HG02970 (cell line): Measurements from ENCODE around the gene CYP19A1.

Experiments
- ATAC-seq: cut with Tn5 transposase; IDR thresholded peaks from one replicate; pipeline ENCODE4 v1.9.1; 2021; ENCODE audit warnings: mild to moderate bottlenecking, moderate library complexity, moderate number of reproducible peaks; ENCODE audit not compliant: unreplicated experiment, low FRiP score

The CYP19A1 gene

DNA sequence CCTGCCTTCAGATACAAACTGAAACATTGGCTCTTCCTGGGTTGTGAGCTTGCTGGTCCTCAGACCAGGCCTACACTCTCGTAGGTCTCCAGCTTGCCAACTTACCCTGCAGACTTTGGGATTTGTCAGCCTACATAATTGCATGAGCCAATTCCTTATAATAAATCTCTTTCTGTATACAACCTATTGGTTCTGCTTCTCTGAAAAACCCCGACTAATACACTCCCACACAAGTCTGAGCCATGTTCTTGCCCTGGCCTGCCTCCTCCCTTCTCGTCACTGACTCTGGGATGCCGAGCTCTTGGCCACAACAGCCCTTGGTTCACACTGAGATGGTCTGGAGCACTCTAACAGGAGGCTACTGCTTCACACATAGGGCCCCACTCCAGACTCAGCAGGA lies 9.5 kb downstream of the CYP19A1 start:
- no peak for ATAC-seq

DNA sequence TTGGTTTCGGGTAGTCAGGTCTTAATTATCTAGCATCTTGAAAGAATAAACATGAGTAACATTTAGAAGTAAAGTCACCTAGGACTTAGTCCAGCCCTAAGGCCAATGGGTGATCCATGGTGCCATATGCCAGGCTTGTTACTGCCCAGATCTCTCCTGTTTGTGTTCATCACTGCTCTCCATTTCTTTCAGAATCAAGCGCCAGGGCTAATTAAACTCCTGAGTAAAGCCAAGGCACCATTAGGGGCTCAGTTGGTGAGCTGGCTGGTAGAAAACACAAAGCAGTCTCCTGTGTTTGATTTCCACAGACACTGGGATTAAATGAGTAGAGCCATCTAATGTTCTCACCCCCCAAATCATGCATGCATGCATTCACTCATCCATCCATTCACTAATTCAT lies 11.3 kb downstream of the CYP19A1 start:
- ATAC-seq = no peak

DNA sequence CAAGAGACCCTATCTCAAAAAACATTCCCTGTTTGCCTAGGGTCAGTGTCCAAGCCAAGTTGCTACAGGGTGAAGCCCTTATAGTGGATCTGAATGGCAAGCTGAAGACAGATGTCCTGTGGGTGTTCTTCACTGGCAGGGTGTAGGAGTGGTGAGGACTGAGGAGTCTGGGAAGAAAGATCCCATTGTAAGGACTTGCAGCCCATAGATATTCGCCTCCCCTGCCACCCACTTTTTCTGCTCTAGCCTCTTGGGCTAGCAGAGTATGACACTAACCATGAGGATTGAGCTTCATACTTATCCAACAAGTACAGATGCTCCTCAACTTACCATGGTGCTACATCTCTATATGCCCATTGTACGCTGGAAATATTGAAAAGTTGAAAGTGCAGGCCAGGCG lies 13.2 kb downstream of the CYP19A1 start:
- ATAC-seq = no peak

DNA sequence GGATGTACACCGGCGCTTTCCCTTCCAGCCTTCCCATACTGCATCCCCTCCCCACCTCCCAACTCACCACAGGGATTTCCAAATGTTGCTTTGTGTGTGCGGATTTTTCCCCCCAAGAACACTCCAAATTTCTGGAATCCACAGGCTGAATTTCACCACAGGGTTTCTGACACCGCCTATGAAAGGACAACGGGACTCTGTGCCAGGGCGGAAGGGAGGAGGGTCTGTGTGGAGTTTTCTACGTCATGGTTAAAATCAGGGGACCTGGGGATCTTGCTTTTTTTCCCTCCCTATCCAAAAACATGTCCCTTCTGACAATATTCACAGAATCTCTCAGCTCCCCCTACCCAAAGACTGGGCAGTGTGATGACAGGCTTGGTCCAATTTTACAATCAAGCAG lies 14.6 kb downstream of the CYP19A1 start:
- ATAC-seq = no peak

DNA sequence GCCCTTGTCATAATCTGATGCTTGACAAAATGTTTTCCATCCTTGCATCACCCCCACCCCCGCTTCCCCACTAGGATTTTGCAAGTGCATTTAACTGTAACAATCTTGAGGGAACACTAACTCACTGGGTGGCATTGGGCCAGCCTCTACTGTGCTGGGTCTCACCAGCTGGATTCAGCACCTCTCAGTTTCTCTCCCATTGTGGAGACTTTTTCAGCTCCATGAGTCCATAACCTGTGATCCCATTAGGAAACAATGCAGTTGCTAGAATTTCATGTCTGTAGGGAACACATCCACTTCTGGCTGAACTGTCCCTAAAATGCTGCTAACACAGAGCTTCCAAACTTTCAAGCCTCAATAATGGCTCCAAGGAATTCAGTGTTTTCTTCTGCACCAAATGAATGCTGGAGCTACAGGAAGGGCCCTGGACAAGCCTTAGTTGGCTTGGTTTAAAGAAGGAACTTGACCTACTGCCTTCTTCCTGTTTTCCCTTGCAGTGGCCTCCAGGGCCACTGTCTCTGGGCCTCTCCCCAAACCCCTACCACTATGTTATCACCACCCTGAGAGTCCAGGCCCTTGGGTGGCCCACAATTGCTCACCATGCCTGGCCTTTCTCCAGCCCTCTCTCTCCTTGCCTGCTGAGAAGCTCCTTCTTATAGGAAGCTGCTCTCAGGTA lies 15.6 kb downstream of the CYP19A1 start:
- ATAC-seq = no peak

DNA sequence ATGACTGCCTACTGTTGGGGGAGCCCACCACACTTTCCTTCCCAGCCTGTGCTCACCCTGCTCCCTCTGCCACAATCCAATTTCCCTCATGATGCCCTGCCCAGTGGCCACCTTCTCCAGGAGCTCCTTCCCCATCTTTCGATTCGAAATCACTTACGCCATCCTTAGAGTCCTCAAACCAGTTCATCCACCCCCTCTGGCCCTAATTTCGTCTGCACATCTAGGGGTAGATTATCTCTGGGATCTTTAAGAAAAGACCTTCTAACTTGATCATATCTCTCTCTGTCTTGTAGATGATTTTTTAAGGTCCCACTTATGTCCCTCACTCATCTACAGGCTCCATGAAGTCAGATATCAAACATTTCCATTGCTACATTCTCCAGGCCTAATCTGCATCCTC lies 17.1 kb downstream of the CYP19A1 start:
- ATAC-seq = no peak

DNA sequence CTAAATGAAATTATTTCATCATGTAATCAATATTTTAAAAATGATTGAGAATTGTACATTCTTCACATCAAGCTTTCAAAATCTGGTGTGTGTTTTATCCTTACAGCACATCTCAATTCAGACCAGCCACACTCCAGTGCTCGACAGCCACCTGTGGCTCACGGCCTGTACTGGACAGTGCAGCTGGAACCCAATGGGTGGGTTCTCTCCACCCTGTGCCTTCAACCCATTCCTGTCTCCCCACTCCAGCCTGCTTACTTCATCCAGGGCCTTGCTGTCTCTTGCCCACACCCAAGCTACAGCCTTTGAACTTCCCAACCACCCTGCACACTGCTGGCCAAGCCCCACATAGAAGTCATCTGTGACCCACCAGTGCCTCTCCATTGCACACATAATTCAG lies 17.6 kb downstream of the CYP19A1 start:
- ATAC-seq = no peak

DNA sequence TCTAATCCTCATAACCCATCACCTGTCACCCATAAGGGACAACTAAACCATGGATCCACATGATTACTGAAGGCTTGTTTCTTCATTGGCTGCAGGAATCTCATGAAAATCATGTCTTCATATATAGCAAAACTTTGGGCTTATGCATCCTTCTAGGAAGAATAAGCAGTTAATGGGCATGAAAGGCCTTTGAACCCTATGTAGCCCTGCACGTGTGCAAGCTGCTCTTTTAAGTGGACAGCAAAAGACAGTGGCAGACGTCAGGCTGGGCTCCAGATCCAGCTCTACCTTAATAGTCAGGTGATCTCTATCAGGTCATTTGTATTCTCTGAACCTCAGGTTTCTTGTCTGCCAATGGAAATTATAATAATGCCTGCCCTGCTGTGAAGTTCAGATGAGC lies 18.9 kb downstream of the CYP19A1 start:
- no peak for ATAC-seq

DNA sequence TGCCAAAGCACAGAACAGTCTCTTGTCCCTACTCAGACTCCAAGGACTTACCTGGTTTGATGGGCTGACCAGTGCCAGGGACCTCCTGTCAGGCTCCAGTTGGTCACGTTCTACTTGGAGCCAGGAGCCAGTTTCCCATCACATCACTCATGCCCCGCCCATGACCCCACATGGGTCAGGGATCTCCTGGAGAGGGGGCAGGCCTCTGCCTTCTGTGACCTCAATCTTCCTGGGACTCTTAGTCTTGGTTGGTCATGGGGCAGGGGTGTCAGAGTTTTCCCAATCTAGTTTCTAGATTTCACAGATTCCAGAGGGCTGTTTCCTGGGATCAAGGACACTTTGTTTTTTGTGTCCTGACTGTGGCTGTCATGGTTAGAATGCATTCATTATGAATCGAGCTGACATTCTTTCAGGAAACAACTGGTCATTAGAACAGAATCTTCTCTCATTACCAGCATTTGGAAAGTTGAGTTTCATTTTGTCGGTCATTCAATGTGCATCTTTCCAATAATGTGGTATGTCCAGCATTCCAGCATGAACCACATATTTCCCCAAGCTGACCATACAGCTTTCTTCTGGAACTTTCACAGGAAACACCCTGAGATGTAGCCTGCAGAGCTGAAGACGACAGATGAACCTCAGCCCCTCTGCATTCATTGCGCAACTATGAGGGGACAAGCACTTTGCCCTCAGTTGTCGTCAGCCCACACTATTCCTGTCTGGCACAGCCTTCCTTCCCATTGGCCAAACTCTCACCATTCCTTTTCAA lies 19.8 kb downstream of the CYP19A1 start:
- ATAC-seq = no peak

DNA sequence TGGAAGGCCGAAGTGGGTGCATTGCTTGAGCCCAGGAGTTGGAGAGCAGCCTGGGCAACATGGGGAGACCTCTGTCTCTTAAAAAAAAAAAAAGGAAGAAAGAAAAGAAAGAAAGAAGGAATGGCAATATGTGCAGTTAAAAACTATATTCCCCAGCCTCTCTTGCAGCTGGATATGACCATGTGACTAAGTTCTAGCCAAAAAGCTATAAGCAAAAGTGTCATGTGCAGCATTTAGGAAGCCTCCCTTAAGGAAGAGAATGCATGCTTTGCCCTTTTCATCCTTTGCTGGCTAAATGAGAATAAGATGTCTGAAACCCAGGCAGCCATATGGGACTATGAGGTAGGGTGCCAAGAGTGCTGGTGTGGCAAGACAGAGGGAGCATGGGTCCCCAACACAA lies 21.8 kb downstream of the CYP19A1 start:
- ATAC-seq = no peak

DNA sequence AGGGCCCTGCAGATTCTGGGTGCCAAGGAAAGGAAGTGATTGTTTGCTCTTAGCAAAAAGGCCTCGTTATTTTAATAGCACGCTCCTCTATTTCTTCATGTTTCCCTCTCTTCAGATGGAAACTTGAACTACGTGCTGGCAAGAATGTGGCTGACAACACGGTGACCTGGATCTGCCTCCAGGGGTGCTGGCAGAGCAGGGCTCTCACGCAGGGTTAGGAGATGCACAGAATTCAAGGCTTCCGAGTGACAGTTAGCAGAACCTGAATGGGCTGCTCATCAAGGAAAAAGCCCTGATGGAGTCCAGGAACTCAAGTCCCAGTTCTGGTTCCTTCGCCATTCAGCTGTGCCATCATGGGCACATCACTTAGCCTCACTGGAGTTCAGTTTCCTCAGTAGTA lies 22.7 kb downstream of the CYP19A1 start:
- ATAC-seq = no peak

DNA sequence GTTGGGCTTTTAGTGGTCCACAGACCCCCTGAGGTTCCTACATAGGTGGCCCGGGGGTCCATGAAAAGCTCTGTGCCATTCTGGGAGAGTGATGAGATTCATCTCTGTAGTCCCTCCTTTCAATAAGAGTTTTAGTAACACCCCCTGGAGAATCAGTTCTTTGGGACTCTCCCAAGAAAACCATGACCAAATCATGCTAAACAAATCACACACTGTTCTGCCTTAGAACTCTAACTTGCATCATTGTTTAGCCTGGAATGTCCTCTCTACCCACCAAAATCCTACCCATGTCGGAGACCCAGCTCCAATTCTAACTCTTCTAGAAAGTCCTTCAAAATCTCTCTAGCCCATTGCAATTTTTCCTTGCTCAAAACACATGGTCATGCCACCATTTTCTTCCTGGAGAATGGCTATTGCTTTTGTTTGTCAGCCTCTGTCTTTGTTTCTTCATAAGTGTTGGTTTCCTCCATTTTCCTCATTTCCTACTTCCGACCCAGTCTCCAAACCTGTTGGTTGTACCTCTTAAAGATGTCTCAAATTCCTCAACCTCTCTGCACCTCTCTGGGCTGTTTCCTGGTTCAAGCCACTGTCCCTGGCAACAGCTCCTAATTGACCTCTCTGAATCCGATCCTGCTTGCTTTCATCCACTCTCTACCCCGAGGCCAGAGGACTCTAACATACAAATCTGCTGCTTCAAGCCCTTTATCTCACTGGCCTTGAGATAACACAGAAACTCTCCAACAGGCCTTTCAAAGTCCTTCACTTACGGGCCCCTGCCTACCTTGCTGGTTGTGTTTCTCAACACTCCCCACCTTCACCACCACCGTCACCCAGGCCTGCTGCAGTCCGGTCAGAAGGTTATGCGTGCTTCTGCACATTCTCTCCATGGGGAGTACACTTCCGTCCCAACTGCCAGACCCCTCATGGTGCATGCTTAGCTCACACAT lies 23.7 kb downstream of the CYP19A1 start:
- ATAC-seq = no peak

DNA sequence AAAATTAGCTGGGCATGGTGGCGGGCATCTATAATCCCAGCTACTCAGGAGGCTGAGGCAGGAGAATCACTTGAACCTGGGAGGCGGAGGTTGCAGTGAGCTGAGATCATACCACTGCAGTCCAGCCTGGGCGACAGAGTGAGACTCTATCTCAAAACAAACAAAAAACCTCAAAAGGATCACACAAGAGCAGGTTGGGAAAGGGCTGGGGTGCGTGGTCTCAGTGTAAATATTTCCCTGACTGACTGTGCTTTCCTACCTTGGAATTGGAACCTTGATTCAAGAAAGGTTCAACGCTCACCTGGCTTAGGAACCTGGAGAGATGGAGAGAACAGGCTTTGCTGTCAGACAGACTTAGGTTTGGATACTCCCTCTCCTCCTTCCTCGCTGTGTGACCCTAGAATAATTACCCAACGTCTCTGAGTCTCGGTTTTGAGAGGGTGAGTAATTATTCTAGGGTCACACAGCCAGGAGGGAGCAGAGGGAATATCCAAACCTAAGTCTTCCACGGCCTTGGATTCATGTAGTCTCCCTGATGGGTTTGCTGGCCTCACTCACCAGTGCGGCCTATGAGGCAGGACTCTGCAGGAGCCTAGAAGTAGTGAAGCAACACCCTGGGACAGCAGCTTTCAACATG lies 24.6 kb downstream of the CYP19A1 start:
- ATAC-seq = no peak

DNA sequence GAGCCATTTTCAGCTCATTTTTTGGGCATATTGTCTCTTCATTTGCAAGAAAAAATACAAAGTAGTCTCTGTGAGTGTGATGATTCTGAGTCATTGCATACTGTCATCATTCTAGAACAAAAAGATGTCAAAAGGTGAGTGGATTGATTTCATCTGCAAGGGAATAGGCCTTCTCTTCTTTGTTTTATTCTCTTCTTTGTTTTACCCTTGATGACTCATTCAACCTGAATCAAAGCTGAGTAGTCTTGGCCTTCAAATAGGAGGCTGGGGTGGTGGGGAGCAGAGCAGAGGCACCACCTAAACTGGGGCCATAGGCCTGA lies 25.4 kb downstream of the CYP19A1 start:
- ATAC-seq = no peak

DNA sequence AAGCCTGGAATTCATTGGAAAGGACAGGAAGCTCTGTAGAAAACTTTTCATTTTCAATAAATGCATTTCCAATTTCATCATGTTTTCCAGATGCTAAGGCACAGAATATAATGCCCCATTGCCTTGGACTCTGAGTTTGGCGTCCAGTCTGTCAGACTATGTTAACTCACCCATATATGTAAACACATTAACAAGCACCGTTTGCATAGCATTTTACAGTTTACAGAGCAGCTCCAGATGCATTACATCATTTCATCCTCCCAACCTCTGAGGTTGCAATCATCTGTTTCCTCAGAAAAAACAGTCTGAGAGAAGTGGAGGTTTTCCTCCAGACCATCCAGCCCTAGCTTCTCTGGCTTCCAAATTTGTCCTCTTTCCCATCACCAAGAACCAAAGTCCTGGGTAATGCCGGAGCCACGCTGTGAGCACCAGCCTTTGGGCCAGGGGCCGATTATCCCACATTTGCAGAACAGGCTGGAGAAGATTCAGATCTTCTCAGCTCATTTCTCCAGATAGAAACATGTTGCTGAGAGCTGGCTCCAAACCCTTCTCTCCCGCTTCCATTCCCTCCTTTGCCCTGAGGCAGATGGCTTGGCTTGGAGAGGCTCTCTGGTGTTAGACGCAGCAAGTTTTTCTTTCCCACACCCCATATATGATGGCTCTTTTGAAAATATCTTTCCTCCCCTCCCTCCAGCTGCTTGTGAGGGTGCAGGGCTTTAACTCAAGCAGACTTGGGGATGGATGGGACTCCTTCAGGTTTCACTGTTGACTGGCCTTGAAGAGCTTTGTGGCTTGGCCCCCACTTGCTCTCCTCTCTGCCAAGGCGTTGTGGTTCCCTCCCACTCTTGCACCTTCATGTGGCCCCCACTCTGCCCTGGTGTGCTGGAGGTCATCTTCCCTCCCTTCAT lies 26.0 kb downstream of the CYP19A1 start:
- no peak for ATAC-seq

DNA sequence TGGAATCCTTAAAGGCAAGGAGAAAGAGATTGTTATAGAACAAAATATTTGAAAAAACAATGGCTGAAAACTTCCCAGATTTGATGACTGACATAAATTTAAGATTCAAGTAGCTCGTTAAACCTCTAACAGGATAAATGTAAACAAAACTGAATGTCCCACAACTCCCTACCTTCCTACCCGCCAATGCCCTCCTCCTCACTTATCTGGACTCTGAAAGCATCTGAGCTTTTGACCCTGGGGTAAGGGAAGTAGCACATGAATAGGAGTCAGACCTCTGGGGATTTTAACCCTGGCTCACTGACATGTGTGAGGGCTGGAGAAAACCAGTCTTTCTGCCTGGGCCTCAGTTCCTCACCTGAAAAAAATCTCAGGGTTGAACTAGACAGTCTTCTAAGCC lies 26.9 kb downstream of the CYP19A1 start:
- no peak for ATAC-seq

DNA sequence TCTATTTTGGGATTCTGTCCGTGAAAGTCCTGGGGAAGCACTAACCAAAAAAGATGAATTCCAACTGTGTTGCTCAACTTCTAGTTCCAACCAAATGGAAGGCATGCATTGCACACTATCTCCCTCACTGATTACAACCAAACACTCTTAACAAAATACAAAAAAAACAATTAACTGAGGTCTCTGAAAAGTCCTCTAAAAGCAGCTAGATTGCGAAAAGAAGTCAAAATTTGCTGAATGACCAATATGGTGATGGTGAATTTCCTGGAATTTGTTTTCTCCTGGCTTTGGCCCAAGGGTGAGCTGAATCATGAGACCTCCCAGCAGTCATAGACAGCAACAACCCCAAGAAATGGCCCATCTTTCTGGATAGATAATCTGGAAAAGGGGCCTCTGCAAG lies 28.3 kb downstream of the CYP19A1 start:
- ATAC-seq = no peak

DNA sequence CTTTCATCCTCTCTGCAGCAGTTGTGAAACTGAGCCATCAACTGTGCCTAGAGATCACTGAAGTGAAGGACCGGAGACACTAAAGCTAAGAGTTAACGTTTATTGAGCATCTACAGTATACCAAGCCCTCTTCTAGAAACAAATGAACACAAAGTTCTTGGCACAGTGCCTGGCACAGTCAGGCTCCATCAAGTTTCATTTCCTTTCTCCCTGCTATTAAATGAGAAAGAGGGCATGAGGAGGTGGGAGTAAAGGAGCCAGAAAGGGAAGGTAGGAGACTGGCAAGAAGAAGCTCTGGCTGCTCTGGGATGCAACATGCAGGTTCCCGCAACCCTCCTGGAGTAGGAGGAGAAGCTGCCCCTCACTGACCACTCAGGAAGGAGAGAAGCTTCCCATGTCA lies 30.6 kb downstream of the CYP19A1 start:
- no peak for ATAC-seq

DNA sequence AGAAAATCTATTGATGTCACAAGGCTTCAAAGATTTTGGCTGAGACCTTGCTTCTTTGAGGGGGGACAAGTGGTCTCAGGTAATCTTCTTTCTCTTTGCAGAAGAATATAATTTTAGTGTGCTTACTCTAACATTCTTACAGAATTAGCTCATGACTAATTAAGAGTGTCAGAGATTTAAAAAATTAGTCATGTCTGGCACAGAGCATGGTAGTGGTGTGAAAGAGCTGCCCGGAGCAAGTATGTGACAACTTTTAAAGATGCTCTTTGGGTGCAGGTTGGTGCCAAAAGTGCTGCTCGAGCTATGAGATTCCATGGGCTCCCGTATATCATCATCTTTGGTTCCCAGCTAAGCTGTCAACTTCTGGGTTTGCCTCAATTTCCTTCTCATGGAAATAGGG lies 31.1 kb downstream of the CYP19A1 start:
- ATAC-seq = no peak

DNA sequence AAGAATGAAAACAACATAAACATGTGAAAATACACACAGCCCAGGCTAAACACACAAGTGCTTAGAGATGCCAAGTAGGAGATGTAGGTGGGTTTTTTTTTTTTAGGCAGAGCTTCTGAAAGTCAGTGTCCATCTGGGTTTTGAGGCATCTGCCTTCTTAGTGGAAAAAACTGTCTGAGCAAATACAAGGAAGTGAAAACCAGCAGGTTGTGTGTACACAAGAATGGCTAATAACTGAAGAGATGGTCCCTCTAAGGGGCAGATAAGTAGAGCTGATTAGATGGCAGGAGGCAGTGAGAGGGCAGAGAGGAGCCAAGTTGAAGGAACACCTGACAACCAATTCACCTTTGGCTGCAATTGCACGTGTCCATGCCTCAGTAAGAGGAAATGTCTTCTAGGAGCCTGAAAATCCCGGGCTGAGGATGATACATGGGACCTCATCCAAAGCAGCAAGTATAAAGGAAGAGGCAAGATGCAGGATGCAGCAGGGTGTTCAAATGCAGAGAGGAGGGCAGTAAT lies 34.9 kb downstream of the CYP19A1 start:
- no peak for ATAC-seq
